Pancreas (tissue), 10 donors: ENCODE data around the gene PITX1. TPM values are rescaled to one million over a fixed set of nuclear protein-coding genes. Genes with fewer than 3 reads are reported as not detected.

Source experiments
- ATAC-seq, 4 donors: fragments of 200-7000 bp; cut with Tn5 transposase; one replicate each; pipeline versions ENCODE4 v1.8.0 to v1.9.1; 2020; ENCODE audit warnings: mild to moderate bottlenecking in 4 of 4, moderate library complexity in 4 of 4
- DNase-seq, 6 donors: peaks; one replicate each; pipeline ENCODE4 v3.0.0-alpha.2; 2020
- FAIRE-seq: peaks from 2 replicates; lab custom pipeline; 2012; peaks lifted over from hg19 to GRCh38; lab: Jason Lieb, UNC
- H3K27ac ChIP-seq, 4 donors: fragments of 200-600 bp; sonication (generic); 1 replicate in 3 of 4; 2 replicates in 1 of 4; pipeline versions ENCODE4 v1.5.0 to v1.8.0; 2020
- H3K27me3 ChIP-seq, 4 donors: fragments of 200-600 bp; one replicate each; pipeline ENCODE4 v1.8.0; 2021
- H3K36me3 ChIP-seq, 3 donors: fragments of 200-600 bp; sonication (generic) in 1 of 3; one replicate each; pipeline versions ENCODE4 v1.5.0 to v1.8.0; 2020 to 2021
- H3K4me1 ChIP-seq, 3 donors: fragments of 200-600 bp; one replicate each; pipeline ENCODE4 v1.8.0; 2021
- H3K4me3 ChIP-seq, 4 donors: fragments of 200-600 bp; sonication (generic) in 2 of 4; one replicate each; pipeline versions ENCODE4 v1.5.0 to v1.8.0; 2020 to 2021
- H3K9me3 ChIP-seq, 4 donors: fragments of 200-600 bp; one replicate each; pipeline ENCODE4 v1.8.0; 2021
- CTCF ChIP-seq, 4 donors: fragments of 200-600 bp; sonication (generic) in 3 of 4; IDR thresholded peaks; one replicate each; pipeline versions ENCODE4 v1.5.0 to v1.8.0; 2021; ENCODE audit warnings: antibody characterized with exemption in 4 of 4
- WGBS, 2 donors: extraction: QIAGEN DNeasy Blood & Tissue Kit; methylation state at CpG; one replicate each; pipeline ENCODE4 v1.1.7; 2013; 5-methylcytosine and 5-hydroxymethylcytosine counted together
- intact Hi-C, 3 donors: fragments of 100-400 bp; cut with DNase I; formaldehyde crosslinking; loops; one replicate each; pipeline versions ENCODE4 v1.11.1 to v1.14.2; 2022
- polyA plus RNA-seq, 2 donors: library from polyadenylated mRNA; stranded (reverse); fragments of 200-250 nt; gene quantifications; one replicate each; pipeline ENCODE4 v1.2.3, GENCODE V29; 2013
- total RNA-seq, 6 donors: library from RNA; stranded (reverse); fragmentation: NEBNext Ultra II Directional in 4 of 6; extraction: Animal tissue kit (Norgen Biotek cat#: 25700) in 4 of 6; gene quantifications; one replicate each; pipeline versions ENCODE4 v1.2.1 to v1.2.4, GENCODE V29; 2021 to 2023
- donor health status: healthy with polysubstance abuse.
- donor health status: DM: no; HTN: no; CAD: no; lungs with moderate emphysema.
- donor health status: DM: no; HTN: no; CAD: no.
- donor health status: control.
- donor health status: control.
- donor health status: Bipolar disorder and iron deficiency.
- donor health status: DM: yes; HTN: yes; CAD: no.
- donor health status: DM: no; HTN: no; CAD: no.
- donor health status: DM: no; HTN: no; CAD: no.
- donor health status: DM: yes; HTN: yes; CAD: no.

PITX1 gene
- total and polyA plus RNA-seq, 8 donors, result 0.12 to 0.28 (median 0.17) TPM; not detected in 4

- FAIRE-seq, result no peak
- no peaks in the 10 kb centered on the region for H3K4me1 ChIP-seq
- no peak for ATAC-seq
- no peak overlapping the region for H3K4me3 ChIP-seq
- H3K36me3 ChIP-seq, result no peaks in the 10 kb centered on the region
- H3K9me3 ChIP-seq, result no peaks in the 10 kb centered on the region
- no peaks in the 10 kb centered on the region for H3K27me3 ChIP-seq
- DNase-seq, result no peak
- no peak for TF ChIP-seq CTCF (IDR thresholded peaks at IDR 0.05)
- no peak overlapping the region for H3K27ac ChIP-seq
- intact Hi-C loops, result no loop called here
- WGBS, 2 donors, result 77 to 100% methylated on average over 2 of the region's 2 CpGs
These were observed 14.3 kb upstream of the PITX1 start for GRCh38 chr5:135048286-135048685.

GRCh38 chr5:135047347-135047695 lies 13.3 kb upstream of the PITX1 start:
- TF ChIP-seq CTCF (IDR thresholded peaks at IDR 0.05), result no peak
- Histone ChIP-seq H3K27me3 (no peaks in the 10 kb centered on the region), H3K27ac (no peak overlapping the region), H3K36me3 (no peaks in the 10 kb centered on the region), H3K9me3 (no peaks in the 10 kb centered on the region), H3K4me1 (no peaks in the 10 kb centered on the region), H3K4me3 (no peak overlapping the region)
- ATAC-seq (no peak), FAIRE-seq (no peak), DNase-seq (peak in 1 of 6 donors; percentile 33)
- intact Hi-C loops, result no loop called here
- WGBS, 2 donors, result 42 to 52% methylated on average over 2 of the region's 2 CpGs

- 60 to 62% methylated on average over 5 of the region's 5 CpGs for WGBS, 2 donors
- TF ChIP-seq CTCF (IDR thresholded peaks at IDR 0.05), result no peak
- intact Hi-C loops, result no loop called here
- no peaks in the 10 kb centered on the region for H3K4me1 ChIP-seq
- no peaks in the 10 kb centered on the region for H3K9me3 ChIP-seq
- H3K4me3 ChIP-seq, result no peak overlapping the region
- no peak overlapping the region for H3K27ac ChIP-seq
- DNase-seq, result peak in 1 of 6 donors; percentile 12
- no peak for FAIRE-seq
- H3K27me3 ChIP-seq, result no peaks in the 10 kb centered on the region
- no peaks in the 10 kb centered on the region for H3K36me3 ChIP-seq
- no peak for ATAC-seq
These were observed 12.8 kb upstream of the PITX1 start for GRCh38 chr5:135046661-135047346.

GRCh38 chr5:135045488-135045887 lies 11.5 kb upstream of the PITX1 start:
- H3K4me1 ChIP-seq, result no peaks in the 10 kb centered on the region
- H3K4me3 ChIP-seq, result no peak overlapping the region
- DNase-seq, result peak in 1 of 6 donors; percentile 6
- ATAC-seq, result no peak
- H3K27me3 ChIP-seq, result peaks cover 0 to 1% (median 0%) of the 10 kb centered on the region in 4 donors
- no peak overlapping the region for H3K27ac ChIP-seq
- intact Hi-C loops, result no loop called here
- no peak for TF ChIP-seq CTCF (IDR thresholded peaks at IDR 0.05)
- no peaks in the 10 kb centered on the region for H3K36me3 ChIP-seq
- FAIRE-seq, result no peak
- H3K9me3 ChIP-seq, result no peaks in the 10 kb centered on the region

GRCh38 chr5:135042595-135042994 lies 8.6 kb upstream of the PITX1 start:
- DNase-seq (peak in 1 of 6 donors; percentile 11), ATAC-seq (no peak), FAIRE-seq (no peak)
- no peak overlapping the region for H3K4me3 ChIP-seq
- H3K36me3 ChIP-seq, result no peaks in the 10 kb centered on the region
- WGBS, 2 donors, result 78 to 100% methylated on average over 1 of the region's 1 CpG
- H3K9me3 ChIP-seq, result no peaks in the 10 kb centered on the region
- intact Hi-C loops, result no loop called here
- peaks cover 0 to 25% (median 15%) of the 10 kb centered on the region in 4 donors for H3K27me3 ChIP-seq
- H3K27ac ChIP-seq, result no peak overlapping the region
- TF ChIP-seq CTCF (IDR thresholded peaks at IDR 0.05), result no peak
- H3K4me1 ChIP-seq, result peaks cover 0 to 5% (median 0%) of the 10 kb centered on the region in 3 donors
